CD4-positive, alpha-beta T cell (primary cell): ENCODE results near the gene SETBP1. TPM values are rescaled to one million over a fixed set of nuclear protein-coding genes. Genes with fewer than 3 reads are reported as not detected.

ENCODE experiments used
- ATAC-seq: fragments of 200-7000 bp; cut with Tn5 transposase; one replicate; pipeline ENCODE4 v1.10.0; 2022; ENCODE audit warnings: mild to moderate bottlenecking; ENCODE audit not compliant: poor library complexity
- CTCF ChIA-PET: fragments of 350-600 bp; sonication (Branson Sonifier 250); formaldehyde crosslinking; loops from one replicate; lab custom pipeline; 2021; ENCODE audit warnings: antibody characterized with exemption, inconsistent platforms; lab: Charles Lee
- POLR2A ChIA-PET: fragments of 350-600 bp; sonication (Branson Sonifier 250); formaldehyde crosslinking; loops from one replicate; lab custom pipeline; 2021; ENCODE audit warnings: antibody characterized with exemption, inconsistent platforms; lab: Charles Lee
- DNase-seq, 14 experiments: peaks; one replicate each; pipeline ENCODE4 v3.0.0-alpha.2; 2013 to 2020; ENCODE audit warnings: mixed read lengths in 2 of 14
- H3K27ac ChIP-seq, 2 donors: one replicate each; pipeline versions ENCODE4 v1.5.1 to v1.7.0; 2013; ENCODE audit warnings: low read length in 2 of 2, low read depth in 1 of 2, mild to moderate bottlenecking in 1 of 2
- H3K27me3 ChIP-seq, 2 experiments: 1 replicate in 1 of 2; 2 replicates in 1 of 2; pipeline versions ENCODE4 v1.6.1 to v1.7.0; 2013; ENCODE audit warnings: low read length in 2 of 2, control low read depth in 1 of 2, mild to moderate bottlenecking in 1 of 2, moderate library complexity in 1 of 2; ENCODE audit not compliant: insufficient read depth in 2 of 2, control insufficient read depth in 1 of 2
- H3K36me3 ChIP-seq: one replicate; pipeline ENCODE4 v1.6.1; 2013; ENCODE audit warnings: low read length, control low read depth; ENCODE audit not compliant: insufficient read depth
- H3K4me1 ChIP-seq: one replicate; pipeline ENCODE4 v1.6.1; 2013; ENCODE audit warnings: low read length, control low read depth; ENCODE audit not compliant: insufficient read depth
- H3K4me3 ChIP-seq: one replicate; pipeline ENCODE4 v1.5.1; 2013; ENCODE audit warnings: mild to moderate bottlenecking, low read length, moderate library complexity
- H3K9me3 ChIP-seq, 2 experiments: 1 replicate in 1 of 2; 2 replicates in 1 of 2; pipeline versions ENCODE4 v1.6.1 to v1.7.0; 2013; ENCODE audit warnings: low read length in 2 of 2, mild to moderate bottlenecking in 2 of 2, control low read depth in 1 of 2, moderate library complexity in 1 of 2; ENCODE audit not compliant: control insufficient read depth in 1 of 2, insufficient read depth in 1 of 2
- H3K27ac Mint-ChIP-seq: one replicate; pipeline ENCODE4 v1.8.0; 2020; ENCODE audit warnings: mixed read lengths
- H3K27me3 Mint-ChIP-seq: one replicate; pipeline ENCODE4 v1.8.0; 2021; ENCODE audit warnings: mixed read lengths
- H3K36me3 Mint-ChIP-seq: one replicate; pipeline ENCODE4 v1.8.0; 2021; ENCODE audit warnings: low read depth, mixed read lengths
- H3K4me1 Mint-ChIP-seq: one replicate; pipeline ENCODE4 v1.8.0; 2021; ENCODE audit warnings: low read depth, mixed read lengths
- H3K4me3 Mint-ChIP-seq: one replicate; pipeline ENCODE4 v1.8.0; 2020; ENCODE audit warnings: mild to moderate bottlenecking, mixed read lengths
- H3K9me3 Mint-ChIP-seq: one replicate; pipeline ENCODE4 v1.8.0; 2020; ENCODE audit warnings: mixed read lengths
- intact Hi-C, 2 experiments: fragments of 100-400 bp; cut with DNase I in 1 of 2; cut with micrococcal nuclease in 1 of 2; formaldehyde crosslinking; loops; one replicate each; pipeline versions ENCODE4 v1.15.1 to v1.9.0; 2023 to 2025; cut with DNase I, micrococcal nuclease
- total RNA-seq, 174 experiments: library from RNA in 2 of 174; stranded (reverse) in 2 of 174; gene quantifications; one replicate each; pipeline ENCODE4 v1.2.3 and lab custom pipeline; 2021 to 2026
- TF ChIP-seq, protein P1 (sequence below): fragments of 200-600 bp; IDR thresholded peaks from one replicate; pipeline ENCODE4 v1.8.0; 2022; ENCODE audit warnings: antibody characterized with exemption, mild to moderate bottlenecking

The SETBP1 gene
- total RNA-seq, 2 experiments from 2014 or later: 0.25 to 0.41 TPM

DNA sequence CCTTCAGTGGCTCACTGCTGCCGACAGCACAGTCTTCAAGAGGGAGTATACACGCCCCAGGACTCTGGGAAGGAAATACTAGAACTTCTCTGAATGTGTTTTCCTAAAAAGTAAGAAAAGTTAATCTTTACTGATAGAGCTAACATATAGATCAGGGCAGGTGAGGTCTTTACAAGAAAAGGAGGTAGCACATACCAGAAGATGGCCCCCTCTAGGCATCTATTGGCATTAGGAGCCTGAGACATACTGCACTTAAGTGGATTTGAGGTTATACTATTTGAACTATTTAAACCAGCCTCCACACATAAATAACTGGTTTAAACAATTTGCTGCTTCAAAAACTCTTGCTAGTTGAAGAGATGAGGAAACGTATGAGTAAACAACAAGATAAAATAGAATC is 406.1 kb downstream of the SETBP1 start:
- Histone ChIP-seq H3K4me1 (no peaks in the 10 kb centered on the region), H3K27me3 (peaks cover under 1 to 4% of the 10 kb centered on the region in 2 experiments), H3K36me3 (no peaks in the 10 kb centered on the region), H3K9me3 (peaks cover 0 to 4% of the 10 kb centered on the region in 2 experiments), H3K4me3 (no peak overlapping the region), H3K27ac (no peak overlapping the region)
- intact Hi-C loops: no loop called here
- Mint-ChIP-seq H3K4me3 (no peak overlapping the region), H3K4me1 (no peaks in the 10 kb centered on the region), H3K27me3 (no peaks in the 10 kb centered on the region), H3K9me3 (no peaks in the 10 kb centered on the region), H3K27ac (no peak overlapping the region), H3K36me3 (no peaks in the 10 kb centered on the region)
- ChIA-PET CTCF (no interaction called here), POLR2A (no interaction called here)
- DNase-seq (no peak), ATAC-seq (no peak)
- TF ChIP-seq, protein P1, sequence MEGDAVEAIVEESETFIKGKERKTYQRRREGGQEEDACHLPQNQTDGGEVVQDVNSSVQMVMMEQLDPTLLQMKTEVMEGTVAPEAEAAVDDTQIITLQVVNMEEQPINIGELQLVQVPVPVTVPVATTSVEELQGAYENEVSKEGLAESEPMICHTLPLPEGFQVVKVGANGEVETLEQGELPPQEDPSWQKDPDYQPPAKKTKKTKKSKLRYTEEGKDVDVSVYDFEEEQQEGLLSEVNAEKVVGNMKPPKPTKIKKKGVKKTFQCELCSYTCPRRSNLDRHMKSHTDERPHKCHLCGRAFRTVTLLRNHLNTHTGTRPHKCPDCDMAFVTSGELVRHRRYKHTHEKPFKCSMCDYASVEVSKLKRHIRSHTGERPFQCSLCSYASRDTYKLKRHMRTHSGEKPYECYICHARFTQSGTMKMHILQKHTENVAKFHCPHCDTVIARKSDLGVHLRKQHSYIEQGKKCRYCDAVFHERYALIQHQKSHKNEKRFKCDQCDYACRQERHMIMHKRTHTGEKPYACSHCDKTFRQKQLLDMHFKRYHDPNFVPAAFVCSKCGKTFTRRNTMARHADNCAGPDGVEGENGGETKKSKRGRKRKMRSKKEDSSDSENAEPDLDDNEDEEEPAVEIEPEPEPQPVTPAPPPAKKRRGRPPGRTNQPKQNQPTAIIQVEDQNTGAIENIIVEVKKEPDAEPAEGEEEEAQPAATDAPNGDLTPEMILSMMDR: no peak

DNA sequence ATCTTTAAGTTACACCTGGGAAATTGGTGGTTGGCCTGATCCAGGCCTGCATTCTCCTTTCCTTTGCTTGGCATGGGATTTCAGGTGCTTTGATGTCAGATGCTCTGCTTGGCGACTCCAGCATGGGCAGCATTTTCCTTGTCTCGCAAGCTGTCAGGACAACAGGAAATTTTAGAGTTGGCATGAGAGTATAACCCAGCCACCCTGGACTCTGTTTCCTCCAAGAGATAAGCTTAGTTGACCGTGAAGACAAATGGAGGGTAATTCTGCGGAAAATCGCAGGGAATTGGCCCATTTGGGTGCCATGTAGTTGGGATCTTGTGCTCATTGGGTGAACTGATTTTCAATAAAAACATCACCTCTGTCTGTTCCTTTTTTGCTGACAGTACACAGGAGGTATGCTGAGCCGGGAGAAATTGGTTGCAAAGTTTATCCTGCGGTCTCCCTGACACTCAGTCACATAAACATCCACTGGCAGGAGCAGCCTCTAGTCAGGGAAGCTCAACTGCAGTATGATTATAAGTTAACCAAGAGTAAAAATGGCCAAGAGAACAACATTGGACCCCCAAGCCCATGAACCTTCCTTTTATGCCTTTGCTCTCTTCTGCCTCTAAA is 409.9 kb downstream of the SETBP1 start:
- H3K4me3 ChIP-seq: no peak overlapping the region
- no peaks in the 10 kb centered on the region for H3K27me3 ChIP-seq
- TF ChIP-seq, protein P1: no peak
- no peak overlapping the region for H3K27ac ChIP-seq
- ATAC-seq: no peak
- H3K9me3 ChIP-seq: no peaks in the 10 kb centered on the region
- no peaks in the 10 kb centered on the region for H3K27me3 Mint-ChIP-seq
- H3K36me3 ChIP-seq: no peaks in the 10 kb centered on the region
- no peak overlapping the region for H3K4me3 Mint-ChIP-seq
- DNase-seq: no peak
- no peaks in the 10 kb centered on the region for H3K9me3 Mint-ChIP-seq
- H3K27ac Mint-ChIP-seq: no peak overlapping the region
- no peaks in the 10 kb centered on the region for H3K4me1 Mint-ChIP-seq
- H3K4me1 ChIP-seq: no peaks in the 10 kb centered on the region
- POLR2A ChIA-PET: no interaction called here
- no peaks in the 10 kb centered on the region for H3K36me3 Mint-ChIP-seq
- CTCF ChIA-PET: no interaction called here
- intact Hi-C loops: no loop called here

DNA sequence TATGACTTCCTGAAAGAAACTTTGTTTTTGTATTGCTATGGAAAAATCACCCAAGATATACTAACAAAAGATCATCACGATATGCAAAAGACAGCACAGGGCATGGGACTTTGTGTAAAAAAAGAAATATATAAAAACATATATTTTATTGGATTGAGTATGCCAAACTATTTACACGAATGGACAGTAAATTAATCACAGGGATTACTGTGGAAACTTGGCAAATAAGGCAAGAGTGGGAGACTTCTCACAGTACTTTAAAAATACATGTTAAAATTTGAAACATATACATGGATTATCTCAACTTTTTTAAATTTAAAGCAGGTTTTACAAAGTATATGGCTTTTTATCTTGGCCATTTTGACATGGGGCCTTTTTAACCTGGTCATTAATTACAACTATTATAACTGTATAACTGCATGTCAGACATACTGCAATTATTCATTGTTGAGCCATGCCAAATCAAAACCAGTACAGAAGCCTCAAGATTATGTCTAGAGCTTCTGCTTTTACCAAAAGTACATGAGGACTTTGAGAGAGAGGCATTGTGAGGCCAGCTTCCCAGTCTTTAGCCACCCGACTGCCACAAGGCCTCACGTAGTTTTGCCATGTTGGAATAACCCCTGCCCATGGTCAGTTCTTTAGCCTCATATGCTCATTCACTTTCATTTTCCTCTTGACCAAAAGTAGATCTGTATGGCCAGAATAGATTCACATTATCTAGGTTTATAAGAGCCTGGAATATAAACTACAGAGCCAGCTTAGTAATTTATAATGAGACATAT is 419.8 kb downstream of the SETBP1 start:
- peaks cover 5% of the 10 kb centered on the region for H3K27me3 Mint-ChIP-seq
- Histone ChIP-seq H3K27me3 (no peaks in the 10 kb centered on the region), H3K4me1 (no peaks in the 10 kb centered on the region), H3K9me3 (no peaks in the 10 kb centered on the region), H3K4me3 (no peak overlapping the region), H3K36me3 (no peaks in the 10 kb centered on the region), H3K27ac (no peak overlapping the region)
- no peak for ATAC-seq
- ChIA-PET CTCF (no interaction called here), POLR2A (no interaction called here)
- no peaks in the 10 kb centered on the region for H3K4me1 Mint-ChIP-seq
- TF ChIP-seq, protein P1: no peak
- H3K27ac Mint-ChIP-seq: no peak overlapping the region
- no peaks in the 10 kb centered on the region for H3K36me3 Mint-ChIP-seq
- intact Hi-C loops: no loop called here
- DNase-seq: no peak
- H3K4me3 Mint-ChIP-seq: no peak overlapping the region
- H3K9me3 Mint-ChIP-seq: no peaks in the 10 kb centered on the region
